ENCODE measurements around the gene DMD.
"Not testable (repeated sequence)": the region's sequence is repeated elsewhere in the genome, so short reads cannot be mapped to it uniquely, and the experiment has no call there.

DMD gene

DNA sequence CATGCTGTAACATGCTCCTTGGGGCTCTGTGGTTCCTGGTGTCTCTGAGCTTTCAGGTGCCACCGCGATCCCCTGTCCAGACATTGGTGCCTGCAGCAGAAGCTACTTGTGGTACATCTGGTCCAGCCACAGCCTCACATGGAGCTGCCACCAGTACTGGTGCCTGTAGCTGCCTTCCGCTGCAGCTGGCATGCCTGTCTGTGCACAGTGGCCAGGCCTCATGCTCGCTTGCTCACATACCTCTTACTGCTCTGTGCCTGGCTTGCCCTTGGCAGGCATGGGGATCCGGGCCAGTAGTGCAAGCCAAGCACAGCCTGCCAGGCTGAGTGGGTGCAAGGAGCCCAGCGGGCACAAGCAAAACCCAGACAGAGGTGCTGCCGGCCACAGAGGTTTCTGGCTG is 618.6 kb downstream of the DMD start:
- FAIRE-seq, result no peak

DNA sequence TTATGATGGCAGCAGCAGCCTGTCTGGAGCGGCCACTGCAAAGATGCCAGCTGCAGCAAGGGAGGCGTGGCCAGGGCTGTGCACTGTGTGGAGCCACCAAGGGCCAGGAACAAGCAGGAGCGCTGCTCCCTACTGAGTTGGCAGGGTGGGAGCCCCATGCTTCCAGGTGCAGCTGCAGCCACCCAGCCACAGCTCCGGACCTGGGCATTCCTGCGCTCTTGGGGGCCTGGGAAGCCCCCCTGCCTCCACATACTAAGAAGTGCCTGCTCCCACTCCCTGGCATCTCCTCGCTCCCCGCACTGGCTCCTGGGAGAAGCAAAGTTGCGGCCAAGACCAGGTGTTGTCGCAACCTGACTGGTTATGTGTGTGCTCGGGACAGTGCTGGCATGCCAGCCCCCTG is 619.8 kb downstream of the DMD start:
- FAIRE-seq, result no peak

DNA sequence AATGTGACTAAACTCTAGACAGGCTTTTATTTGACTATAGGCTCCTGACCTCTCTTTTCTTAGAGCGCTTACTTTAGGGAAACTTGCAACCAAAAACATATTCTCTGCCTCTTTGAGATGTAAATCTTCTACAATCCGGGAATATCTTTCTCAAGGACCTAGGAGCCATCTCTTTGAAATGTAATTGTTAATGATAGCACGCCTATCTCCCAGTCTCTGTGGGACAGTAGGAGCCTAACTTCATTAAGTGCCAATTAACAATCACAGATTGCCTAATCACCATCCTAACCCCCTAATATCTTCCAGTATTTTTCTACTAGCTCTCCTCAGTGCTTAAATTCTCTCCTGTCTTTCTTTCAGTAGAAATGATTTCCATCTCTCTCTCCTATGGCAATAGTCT is 628.6 kb downstream of the DMD start:
- FAIRE-seq, result no peak

DNA sequence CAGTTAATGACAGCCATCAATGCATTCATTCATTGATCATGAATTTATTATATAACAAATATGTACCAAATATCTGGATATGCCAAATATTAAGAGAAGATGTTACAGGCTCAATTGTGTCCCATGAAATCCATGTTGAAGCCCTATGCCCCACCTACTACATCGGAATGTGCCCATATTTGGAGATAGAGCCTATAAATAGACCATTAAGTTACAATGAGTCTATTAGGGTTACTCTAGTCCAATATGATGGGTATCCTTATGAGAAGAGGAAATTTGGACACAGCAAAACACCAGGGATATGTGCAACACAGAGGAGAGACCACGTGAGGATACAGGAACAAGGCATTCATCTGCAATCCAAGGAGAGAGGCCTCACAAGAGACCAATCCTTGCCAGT is 634.5 kb downstream of the DMD start:
- no peak for FAIRE-seq

DNA sequence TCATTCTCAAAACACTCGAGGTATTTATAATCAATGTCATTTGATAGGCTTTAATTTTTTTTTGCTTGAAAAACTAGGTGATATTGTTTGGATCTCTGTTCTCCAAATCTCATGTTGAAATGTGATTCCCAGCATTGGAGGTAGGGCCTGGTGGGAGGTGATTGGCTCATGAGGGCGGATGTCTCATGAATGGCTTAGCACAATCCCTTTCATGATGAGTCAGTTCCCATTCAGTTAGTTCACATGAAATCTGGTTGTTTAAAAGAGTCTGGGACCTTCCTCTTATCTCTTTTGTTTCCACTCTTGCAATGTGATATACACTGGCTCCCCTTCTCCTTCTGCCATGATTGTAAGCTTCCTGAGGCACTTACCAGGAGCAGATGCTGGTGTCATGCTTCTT is 638.7 kb downstream of the DMD start:
- no peak for FAIRE-seq

DNA sequence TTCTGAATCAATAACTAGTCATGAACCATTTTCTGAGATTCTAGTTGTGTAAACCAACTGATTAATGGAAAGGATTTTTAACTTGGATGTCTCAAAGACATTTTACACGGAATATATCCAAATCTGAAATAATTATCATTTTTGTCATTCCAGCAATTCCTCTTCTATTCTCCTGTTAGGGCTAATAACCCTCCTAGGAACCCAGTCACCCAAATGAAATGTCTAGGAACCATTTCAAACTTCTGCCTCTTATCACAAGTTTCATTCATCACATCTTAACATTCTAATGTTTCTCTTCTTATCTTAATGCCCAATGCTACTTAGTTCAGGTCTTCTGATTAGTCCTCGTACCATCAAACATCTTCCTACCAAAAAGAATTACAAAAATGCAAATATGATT is 639.8 kb downstream of the DMD start:
- no peak for FAIRE-seq

DNA sequence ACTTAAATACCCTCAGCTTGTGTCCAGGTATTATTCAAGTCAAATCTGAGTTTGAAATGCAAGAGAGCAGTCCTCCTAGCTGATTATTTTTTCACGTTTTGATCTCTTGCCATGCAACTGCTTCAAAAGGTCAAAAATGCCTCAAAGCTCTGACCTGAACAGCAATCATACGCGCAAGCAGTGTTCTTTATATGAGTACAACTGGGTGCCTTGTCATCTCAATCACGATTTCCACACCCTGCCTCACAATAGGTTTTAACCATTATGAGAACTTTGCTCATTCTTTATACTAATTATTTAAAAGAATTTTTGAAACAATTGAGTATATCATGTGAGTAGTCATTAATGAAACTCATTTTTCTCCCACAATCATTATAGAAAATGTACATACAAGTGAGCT is 649.1 kb downstream of the DMD start:
- no peak for FAIRE-seq

DNA sequence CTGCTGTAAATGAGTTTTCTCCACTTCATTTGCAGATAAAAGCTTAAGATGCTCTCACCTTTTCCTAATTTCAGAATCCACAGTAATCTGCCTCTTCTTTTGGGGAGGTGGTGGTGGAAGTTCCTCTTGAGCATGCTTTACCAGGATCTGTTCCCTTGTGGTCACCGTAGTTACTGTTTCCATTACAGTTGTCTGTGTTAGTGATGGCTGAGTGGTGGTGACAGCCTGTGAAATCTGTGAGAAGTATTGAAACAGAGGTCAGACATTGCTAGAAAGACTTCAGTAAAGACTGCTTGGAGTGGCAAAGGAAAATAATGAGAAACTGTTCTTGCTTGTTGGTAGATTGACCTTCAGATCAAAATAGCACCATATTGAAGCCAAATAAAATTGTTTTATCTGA is 666.2 kb downstream of the DMD start:
- FAIRE-seq, result peak; percentile 62

DNA sequence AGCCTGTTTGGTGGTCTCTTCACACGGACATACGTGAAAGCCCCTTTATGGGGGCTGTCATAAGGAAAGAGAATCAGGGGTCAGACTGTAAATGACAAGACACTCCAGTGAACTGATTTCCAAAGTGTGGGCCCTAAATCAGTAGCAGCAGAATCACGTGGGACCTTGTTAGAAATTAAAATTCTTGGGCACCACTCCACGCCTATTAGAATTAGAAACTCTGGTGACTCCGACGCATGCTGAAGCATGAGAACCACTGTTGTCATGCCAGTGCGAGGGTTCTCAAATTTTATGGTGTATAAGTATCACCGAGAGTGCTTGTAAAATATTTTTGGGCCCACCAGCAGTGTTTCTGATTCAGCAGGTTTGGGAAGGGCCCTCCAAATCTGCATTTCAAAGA is 672.8 kb downstream of the DMD start:
- no peak for FAIRE-seq

DNA sequence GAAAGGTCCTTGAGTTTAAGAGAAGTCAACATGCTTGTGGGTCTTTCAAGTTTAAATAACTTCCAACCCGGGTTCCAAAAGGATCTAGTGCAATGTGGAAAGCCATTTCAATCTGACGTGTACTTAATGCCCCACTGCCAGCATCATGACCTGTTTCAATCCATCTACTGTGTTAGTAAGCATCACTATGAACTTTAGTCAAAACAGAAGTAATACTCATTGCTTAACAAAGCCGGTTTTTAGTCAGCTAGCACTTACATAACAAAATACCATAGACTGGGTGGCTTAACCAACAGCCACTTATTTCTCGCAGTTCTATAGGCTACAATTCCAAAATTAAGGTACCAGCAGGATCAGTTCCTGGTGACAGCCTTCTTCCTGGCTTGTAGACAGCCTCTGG is 677.5 kb downstream of the DMD start:
- no peak for FAIRE-seq

DNA sequence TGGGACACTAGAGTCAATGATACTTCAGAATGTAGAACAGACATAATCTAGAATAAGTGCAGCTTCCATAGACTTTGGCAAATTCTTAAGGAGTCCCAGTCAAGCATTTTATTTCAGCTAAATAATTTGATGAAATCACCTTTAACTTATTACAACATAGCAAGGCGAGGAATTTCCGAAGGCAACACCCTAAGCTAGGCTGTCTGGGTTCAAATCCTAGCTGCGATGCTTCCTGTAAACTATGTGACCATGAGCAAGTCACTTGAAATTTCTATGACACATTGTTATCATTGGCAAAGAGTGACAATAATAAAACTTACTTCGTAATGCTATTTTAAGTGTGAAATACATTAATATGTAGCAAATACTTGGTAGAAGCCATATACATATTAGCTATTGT is 679.1 kb downstream of the DMD start:
- FAIRE-seq, result no peak

DNA sequence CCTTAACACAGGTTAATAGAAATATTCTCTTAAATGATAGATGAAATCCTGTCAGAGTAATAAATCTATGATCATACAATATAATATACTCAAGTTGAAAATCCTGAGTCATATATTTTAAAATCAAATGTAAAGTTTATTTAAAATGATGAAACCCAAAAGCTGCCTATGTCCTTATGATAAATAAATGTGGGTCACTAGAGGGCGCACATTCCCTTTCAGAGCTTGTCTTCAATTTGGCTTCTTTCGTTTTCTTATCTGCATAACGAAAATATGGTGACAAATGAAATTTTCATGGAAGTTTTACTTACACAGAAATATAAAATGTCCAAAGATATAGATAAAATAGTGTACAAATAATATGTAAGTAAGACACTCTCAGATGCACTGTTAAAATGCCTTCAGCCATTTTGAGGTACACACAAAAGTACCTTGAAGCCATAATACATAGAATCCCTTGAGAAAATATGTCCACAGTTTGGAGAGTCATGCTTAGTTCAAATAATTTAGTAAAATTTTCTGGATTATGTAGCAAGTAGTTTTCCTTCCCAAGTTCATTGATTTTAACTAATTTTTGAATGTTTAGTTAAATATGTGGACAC is 680.4 kb downstream of the DMD start:
- peak; percentile 99 for FAIRE-seq

DNA sequence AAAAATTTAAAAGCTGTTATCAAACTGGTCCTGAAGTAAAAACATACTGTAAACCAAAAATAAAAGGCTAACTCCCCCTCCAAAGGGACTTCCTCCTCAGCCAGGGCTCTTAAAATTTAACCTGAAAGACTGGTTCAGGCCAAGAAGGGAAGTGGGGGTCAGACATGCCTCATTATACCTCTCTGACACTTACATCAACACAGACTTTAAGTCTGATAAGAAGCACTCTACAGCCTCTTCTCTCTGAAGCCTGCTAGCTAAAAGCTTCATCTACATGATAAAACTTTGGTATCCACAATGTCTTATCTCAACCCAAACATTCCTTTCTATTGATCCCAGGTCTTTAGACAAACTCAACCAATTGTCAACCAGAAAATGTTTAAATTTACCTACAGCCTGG is 682.9 kb downstream of the DMD start:
- not testable (repeated sequence) for FAIRE-seq

DNA sequence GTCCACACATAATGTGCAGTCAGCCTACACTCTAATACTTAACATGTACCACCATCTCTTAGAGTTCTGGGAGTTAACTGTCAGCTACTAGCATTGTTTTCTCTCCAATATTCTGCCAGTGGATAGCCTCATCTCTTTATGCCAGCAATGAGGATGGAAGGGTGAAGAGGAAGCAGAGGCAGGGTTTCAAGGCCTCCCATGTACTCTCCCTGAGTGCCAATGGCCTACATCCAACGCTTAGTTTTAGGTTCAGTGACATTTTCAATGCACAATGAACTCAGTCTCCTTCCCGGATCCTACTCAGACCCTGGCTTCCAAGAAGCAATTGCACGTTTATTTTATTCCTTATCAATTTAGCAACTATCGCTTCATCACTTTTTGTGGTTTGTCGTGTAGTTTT is 686.1 kb downstream of the DMD start:
- FAIRE-seq, result no peak

DNA sequence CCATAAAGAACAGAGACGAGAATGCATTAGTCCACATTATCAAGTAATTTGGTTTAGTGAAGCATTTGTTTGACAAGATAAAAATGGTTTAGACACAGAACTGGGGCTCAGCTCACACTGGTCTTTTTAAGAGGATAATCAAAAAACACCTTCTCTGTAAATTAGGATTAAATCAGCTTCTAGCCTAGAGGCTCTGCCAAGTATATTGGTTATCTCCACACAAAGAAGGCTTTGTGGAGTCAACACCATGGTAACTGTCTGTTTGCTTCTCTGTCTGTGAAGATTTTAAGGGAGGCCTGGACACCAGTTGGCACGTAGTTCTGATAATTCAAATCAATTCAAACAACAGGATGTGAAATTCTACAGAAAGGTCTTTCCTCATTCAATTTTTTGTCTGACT is 687.0 kb downstream of the DMD start:
- FAIRE-seq, result peak; percentile 94

DNA sequence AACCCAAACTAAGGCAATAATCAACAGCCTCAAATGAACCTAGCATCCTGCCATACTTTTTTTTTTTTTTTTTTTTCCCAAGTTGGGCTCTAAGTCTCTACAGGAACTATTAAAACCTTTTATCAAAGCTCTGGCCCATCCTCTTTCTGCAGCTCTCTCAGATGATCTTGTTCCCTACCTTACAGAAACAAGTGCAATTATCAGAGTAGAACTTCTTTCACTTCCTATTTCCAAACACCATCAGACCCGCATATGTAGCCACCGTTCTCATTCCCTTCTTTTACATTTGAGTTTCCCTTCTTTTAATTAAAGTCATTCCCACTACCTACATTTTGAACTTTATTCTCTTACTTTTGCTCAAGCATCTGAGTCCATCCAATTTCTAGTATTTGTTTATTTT is 690.6 kb downstream of the DMD start:
- FAIRE-seq, result no peak

DNA sequence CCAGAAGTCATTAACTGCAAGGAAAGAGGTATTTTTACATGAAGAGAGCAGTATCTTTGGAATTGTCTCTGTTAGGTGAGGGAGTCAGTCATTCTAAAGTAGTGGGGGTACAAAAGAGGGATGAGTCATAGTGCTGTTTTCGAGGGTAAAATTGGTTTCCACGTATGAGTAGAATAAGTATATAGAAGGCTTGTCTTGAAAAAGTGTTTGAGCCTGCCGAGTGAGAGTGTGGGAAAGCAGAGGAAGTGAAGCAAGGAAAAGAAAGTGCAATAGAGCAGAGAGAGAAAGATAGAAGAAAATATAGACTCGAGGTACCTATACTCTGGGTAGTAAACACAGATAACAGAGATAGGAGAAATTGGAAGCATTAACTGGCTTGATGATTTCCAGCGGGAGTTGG is 696.4 kb downstream of the DMD start:
- FAIRE-seq, result no peak

DNA sequence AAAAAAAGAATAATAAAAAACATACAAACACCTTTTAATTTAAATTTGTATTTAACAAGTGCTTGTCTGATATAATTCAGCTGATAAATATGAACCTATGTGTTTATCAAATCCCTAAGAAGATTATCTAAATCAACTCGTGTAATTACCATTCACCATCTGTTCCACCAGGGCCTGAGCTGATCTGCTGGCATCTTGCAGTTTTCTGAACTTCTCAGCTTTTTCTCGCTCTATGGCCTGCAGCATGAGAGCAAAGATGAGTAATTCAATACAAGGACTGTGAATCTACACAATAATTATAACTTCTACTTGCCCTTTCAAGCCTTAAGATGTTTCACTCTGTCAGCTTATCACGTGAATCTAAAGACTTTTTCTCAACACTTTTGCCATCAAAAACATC is 709.7 kb downstream of the DMD start:
- FAIRE-seq, result no peak

DNA sequence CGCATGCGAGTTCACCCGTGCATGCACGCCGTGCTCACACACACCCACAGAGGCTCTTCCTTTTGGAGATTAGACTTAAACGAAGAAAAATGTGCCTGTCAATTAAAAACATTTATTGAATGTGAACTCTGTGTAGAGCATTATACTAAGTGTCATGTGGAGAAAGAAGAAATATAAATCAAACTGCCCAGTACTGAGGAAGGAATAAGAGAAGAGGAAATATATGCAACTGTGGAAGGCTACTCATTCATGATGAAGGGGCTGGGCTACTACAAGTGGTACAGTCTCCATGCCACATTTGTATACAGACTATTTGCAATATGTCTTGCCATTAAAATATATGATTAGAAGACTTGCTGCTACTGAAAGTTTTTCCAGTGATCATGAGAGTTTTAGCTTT is 714.7 kb downstream of the DMD start:
- no peak for FAIRE-seq

DNA sequence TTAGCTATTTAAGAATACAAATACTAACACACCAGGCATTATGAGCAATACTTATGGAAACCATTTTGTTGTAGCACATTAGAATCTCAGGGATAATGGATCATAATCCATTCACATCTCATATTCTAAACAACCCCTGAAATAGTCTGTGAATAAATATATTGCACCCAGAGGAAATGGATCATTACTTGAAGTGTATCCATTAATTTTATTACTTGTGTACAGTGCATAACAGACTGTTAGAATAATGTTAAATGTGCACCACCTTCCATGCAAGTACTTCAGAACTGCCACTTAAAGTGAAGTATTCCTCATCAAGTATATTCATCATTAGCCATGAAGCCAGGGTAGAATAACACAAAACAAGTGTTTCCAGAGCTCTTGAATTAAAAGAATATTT is 715.5 kb downstream of the DMD start:
- FAIRE-seq, result no peak

DNA sequence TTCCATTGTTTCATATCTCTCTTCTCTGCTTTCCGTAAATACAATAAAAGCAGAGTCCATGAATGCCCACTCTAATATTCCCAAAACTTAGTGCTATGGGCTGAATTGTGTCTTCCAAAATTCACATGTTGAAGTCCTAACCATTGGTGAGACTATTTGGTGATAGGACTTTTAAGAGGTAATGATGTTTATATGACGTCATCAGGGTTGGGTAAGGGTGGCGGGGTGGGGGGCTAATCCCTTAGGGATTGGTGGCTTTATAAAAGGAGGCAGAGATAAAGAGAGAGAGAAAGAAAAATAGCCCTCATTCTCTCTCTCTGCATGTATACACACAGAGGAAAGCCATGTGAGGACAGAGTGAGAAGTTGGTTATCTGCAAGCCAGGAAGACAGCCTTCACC is 722.2 kb downstream of the DMD start:
- no peak for FAIRE-seq

DNA sequence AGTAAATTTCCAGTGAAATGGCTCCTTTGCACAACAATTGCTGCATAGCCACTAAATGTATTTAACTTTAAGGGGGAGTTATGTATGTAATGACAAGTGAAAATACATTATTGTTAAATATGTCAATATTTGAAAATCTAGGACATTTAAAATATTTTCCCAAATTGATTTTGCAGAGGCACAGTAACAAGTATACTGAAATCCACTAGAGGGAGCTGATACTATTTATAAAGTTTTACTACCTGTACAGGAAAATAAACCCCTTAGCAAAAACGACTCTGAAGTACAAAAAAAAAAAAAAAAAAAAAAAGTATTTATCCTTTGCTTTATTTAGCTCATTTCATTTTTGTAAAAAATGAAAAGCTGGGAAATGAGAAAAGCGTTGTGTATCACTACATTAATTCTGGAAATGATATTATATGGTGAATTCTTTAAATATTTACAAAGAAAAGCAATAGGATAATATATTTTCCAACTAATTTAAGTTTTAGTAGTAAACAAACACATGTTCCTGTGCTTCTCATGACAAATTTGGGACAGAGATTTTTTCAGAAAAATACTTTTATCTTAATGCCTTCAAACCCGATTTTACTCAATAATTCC is 727.7 kb downstream of the DMD start:
- peak; percentile 99 for FAIRE-seq

DNA sequence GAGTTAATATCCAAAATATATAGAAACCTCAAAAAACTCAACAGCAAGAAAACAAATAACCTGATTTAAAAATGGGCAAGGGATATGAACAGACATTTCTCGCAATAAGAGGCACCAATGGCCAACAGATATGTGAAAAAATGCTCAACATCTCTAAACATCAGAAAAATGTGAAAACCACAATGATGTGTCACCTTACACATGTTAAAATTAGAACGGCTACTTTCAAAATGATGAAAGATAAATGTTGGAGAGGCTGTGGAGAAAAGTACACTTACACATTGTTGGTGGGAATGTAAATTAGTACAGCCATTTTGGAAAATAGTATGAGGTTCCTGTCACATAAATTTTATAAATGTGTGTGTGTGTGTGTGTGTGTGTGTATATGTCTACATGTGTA is 731.3 kb downstream of the DMD start:
- no peak for FAIRE-seq

DNA sequence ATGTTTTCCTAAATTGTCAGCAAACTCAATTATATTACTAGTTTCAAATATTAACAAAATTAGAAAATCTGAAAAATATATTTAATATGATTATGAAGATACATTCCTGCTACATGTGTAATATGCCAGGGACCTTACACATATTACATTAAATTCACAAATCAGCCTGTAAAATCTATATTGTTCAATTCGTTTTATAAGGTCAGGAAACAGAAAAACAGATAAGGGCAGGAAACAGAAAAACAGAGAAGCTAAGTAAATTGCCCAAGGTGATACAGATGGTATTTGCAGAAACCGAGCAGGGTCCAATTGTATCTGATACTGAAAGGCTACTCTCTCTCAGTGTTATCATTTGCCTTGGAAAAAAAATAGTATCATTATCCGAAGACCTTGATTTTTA is 739.0 kb downstream of the DMD start:
- FAIRE-seq, result no peak

DNA sequence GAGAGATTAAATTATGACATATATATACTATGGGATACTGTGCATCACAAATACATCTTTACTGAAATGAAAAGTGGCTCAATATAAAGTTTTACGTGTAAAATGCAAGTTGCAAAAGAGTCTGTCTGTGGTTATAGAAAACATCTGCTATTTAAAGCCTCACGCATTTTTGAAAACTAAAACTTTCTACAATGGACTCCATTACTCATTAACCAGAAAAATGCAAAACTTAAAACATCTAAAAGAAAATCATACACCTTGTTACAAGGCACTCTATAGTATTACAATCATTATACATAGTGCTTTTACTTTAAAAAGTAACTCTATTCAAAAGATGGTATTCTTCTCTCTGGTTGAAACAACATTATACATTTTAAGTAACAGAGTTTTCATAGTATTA is 755.6 kb downstream of the DMD start:
- no peak for FAIRE-seq
